Thyroid gland (tissue), 4 donors: ENCODE results near the gene TMEM132C.

Source experiments
- POLR2A ChIP-seq, 2 donors: fragments of 450-650 bp; IDR thresholded peaks; one replicate each; pipeline ENCODE4 v1.6.1; 2017; ENCODE audit warnings: antibody characterized with exemption in 2 of 2, mild to moderate bottlenecking in 2 of 2, moderate library complexity in 1 of 2
- TF ChIP-seq, protein P1 (sequence below), 6 experiments: fragments of 200-600 bp in 3 of 6; fragments of 450-650 bp in 3 of 6; sonication (generic) in 3 of 6; IDR thresholded peaks; one replicate each; pipeline ENCODE4 v1.5.1; 2016 to 2019; ENCODE audit warnings: antibody characterized with exemption in 6 of 6, mild to moderate bottlenecking in 2 of 6, inconsistent platforms in 1 of 6, moderate library complexity in 1 of 6

- TF ChIP-seq, protein P1, sequence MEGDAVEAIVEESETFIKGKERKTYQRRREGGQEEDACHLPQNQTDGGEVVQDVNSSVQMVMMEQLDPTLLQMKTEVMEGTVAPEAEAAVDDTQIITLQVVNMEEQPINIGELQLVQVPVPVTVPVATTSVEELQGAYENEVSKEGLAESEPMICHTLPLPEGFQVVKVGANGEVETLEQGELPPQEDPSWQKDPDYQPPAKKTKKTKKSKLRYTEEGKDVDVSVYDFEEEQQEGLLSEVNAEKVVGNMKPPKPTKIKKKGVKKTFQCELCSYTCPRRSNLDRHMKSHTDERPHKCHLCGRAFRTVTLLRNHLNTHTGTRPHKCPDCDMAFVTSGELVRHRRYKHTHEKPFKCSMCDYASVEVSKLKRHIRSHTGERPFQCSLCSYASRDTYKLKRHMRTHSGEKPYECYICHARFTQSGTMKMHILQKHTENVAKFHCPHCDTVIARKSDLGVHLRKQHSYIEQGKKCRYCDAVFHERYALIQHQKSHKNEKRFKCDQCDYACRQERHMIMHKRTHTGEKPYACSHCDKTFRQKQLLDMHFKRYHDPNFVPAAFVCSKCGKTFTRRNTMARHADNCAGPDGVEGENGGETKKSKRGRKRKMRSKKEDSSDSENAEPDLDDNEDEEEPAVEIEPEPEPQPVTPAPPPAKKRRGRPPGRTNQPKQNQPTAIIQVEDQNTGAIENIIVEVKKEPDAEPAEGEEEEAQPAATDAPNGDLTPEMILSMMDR (IDR thresholded peaks at IDR 0.05), result no peak
- TF ChIP-seq POLR2A (IDR thresholded peaks at IDR 0.05), result no peak
Measured at GRCh38 chr12:128521981-128522380, 255.0 kb downstream of the TMEM132C start.
